GM19324 (cell line): ENCODE results near the gene EXOC6B.

Experiments
- ATAC-seq: cut with Tn5 transposase; IDR thresholded peaks from one replicate; pipeline ENCODE4 v1.9.1; 2021; ENCODE audit warnings: mild to moderate bottlenecking, moderate library complexity; ENCODE audit not compliant: unreplicated experiment, low FRiP score

The EXOC6B gene

GRCh38 chr2:72198532-72199241 is 627.1 kb downstream of the EXOC6B start:
- no peak for ATAC-seq

- no peak for ATAC-seq
These were observed 632.1 kb downstream of the EXOC6B start for GRCh38 chr2:72193723-72194122.

GRCh38 chr2:72191441-72191840 is 634.4 kb downstream of the EXOC6B start:
- no peak for ATAC-seq

GRCh38 chr2:72185206-72185605 is 640.6 kb downstream of the EXOC6B start:
- ATAC-seq, result no peak

- no peak for ATAC-seq
These were observed 642.4 kb downstream of the EXOC6B start for GRCh38 chr2:72183466-72183865.

- no peak for ATAC-seq
These were observed 642.8 kb downstream of the EXOC6B start for GRCh38 chr2:72183016-72183415.

- no peak for ATAC-seq
These were observed 643.3 kb downstream of the EXOC6B start for GRCh38 chr2:72182547-72182946.

- ATAC-seq, result no peak
These were observed 644.2 kb downstream of the EXOC6B start for GRCh38 chr2:72181616-72182015.

GRCh38 chr2:72180351-72180750 is 645.5 kb downstream of the EXOC6B start:
- ATAC-seq, result no peak

GRCh38 chr2:72178551-72178950 is 647.3 kb downstream of the EXOC6B start:
- no peak for ATAC-seq

GRCh38 chr2:72176281-72176680 is 649.6 kb downstream of the EXOC6B start:
- no peak for ATAC-seq

GRCh38 chr2:72175636-72176035 is 650.2 kb downstream of the EXOC6B start:
- no peak for ATAC-seq

- ATAC-seq, result no peak
These were observed 652.1 kb downstream of the EXOC6B start for GRCh38 chr2:72173640-72174321.

- ATAC-seq, result no peak
These were observed 653.4 kb downstream of the EXOC6B start for GRCh38 chr2:72172478-72172877.

GRCh38 chr2:72166279-72166678 is 659.6 kb downstream of the EXOC6B start:
- ATAC-seq, result no peak

GRCh38 chr2:72165792-72166191 is 660.0 kb downstream of the EXOC6B start:
- ATAC-seq, result no peak

GRCh38 chr2:72162574-72162973 is 663.3 kb downstream of the EXOC6B start:
- ATAC-seq, result no peak

- ATAC-seq, result no peak
These were observed 666.4 kb downstream of the EXOC6B start for GRCh38 chr2:72159211-72159993.

- no peak for ATAC-seq
These were observed 667.7 kb downstream of the EXOC6B start for GRCh38 chr2:72157871-72158771.

GRCh38 chr2:72156872-72157271 is 669.0 kb downstream of the EXOC6B start:
- ATAC-seq, result no peak
